ENCODE results near the gene MTX3.

- TF ChIP-seq, protein P1, sequence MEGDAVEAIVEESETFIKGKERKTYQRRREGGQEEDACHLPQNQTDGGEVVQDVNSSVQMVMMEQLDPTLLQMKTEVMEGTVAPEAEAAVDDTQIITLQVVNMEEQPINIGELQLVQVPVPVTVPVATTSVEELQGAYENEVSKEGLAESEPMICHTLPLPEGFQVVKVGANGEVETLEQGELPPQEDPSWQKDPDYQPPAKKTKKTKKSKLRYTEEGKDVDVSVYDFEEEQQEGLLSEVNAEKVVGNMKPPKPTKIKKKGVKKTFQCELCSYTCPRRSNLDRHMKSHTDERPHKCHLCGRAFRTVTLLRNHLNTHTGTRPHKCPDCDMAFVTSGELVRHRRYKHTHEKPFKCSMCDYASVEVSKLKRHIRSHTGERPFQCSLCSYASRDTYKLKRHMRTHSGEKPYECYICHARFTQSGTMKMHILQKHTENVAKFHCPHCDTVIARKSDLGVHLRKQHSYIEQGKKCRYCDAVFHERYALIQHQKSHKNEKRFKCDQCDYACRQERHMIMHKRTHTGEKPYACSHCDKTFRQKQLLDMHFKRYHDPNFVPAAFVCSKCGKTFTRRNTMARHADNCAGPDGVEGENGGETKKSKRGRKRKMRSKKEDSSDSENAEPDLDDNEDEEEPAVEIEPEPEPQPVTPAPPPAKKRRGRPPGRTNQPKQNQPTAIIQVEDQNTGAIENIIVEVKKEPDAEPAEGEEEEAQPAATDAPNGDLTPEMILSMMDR (conservative IDR thresholded peaks at IDR 0.05; ENCODE audit: low read depth, low read length), result no peak
- TF ChIP-seq EZH2 (IDR thresholded peaks at IDR 0.05; ENCODE audit: low read length, unreplicated experiment) (no peak), EZH2phosphoT487 (IDR thresholded peaks at IDR 0.05; ENCODE audit: borderline replicate concordance, low read length) (no peak)
Observed at GRCh38 chr5:80031109-80031508, 40.0 kb upstream of the MTX3 start.

All from PC-3 (cell line).